Measurements from ENCODE around the gene FSIP1. TPM values are rescaled to one million over a fixed set of nuclear protein-coding genes. Genes with fewer than 3 reads are reported as not detected.

FSIP1 gene
- total and polyA plus RNA-seq, 9 of the 15 experiments (the other 6 are each of a cell fraction or from before 2014, with no cell fraction given), result 0.07 to 0.51 (median 0.29) TPM

GRCh38 chr15:39782441-39783138 is at the start of gene FSIP1 (continued):
- no peak for TF ChIP-seq NR0B1 (IDR thresholded peaks at IDR 0.05; ENCODE audit: partially characterized antibody)
- no peak for TF ChIP-seq ZBTB8A (IDR thresholded peaks at IDR 0.05; ENCODE audit: partially characterized antibody)
- TF ChIP-seq USF2 (CRISPR knock-in tag; IDR thresholded peaks at IDR 0.05), result no peak
- peak; percentile 74 for TF ChIP-seq BHLHE40 (IDR thresholded peaks at IDR 0.05; ENCODE audit: low read length)
- TF ChIP-seq CREBBP (IDR thresholded peaks at IDR 0.05; ENCODE audit: low read depth, low read length), result no peak
- no peak for TF ChIP-seq TAF9B (IDR thresholded peaks at IDR 0.05; ENCODE audit: partially characterized antibody)
- TF ChIP-seq NELFE (IDR thresholded peaks at IDR 0.05; ENCODE audit: insufficient read depth, insufficient read length), result no peak
- no peak for TF ChIP-seq HNRNPK (IDR thresholded peaks at IDR 0.05; ENCODE audit: low read depth, low read length, poor library complexity, severe bottlenecking)
- TF ChIP-seq ATF2 (CRISPR knock-in tag; IDR thresholded peaks at IDR 0.05), result no peak
- TF ChIP-seq KLF10 (CRISPR knock-in tag; IDR thresholded peaks at IDR 0.05), result no peak
- TF ChIP-seq MECOM (CRISPR knock-in tag; IDR thresholded peaks at IDR 0.05), result 0 out of 2 replicates have a peak, but pooled peaks have one; percentile 24
- TF ChIP-seq PHB2 (IDR thresholded peaks at IDR 0.05; ENCODE audit: low read depth), result no peak
- TF ChIP-seq ZNF830 (CRISPR knock-in tag; IDR thresholded peaks at IDR 0.05), result no peak
- TF ChIP-seq ZNF146 (CRISPR knock-in tag; IDR thresholded peaks at IDR 0.05; ENCODE audit: unreplicated experiment), result no peak
- peak; percentile 22; the same call in 1 of the 2 replicates for TF ChIP-seq MAX (CRISPR knock-in tag; IDR thresholded peaks at IDR 0.05)
- no peak for TF ChIP-seq MTA1 (IDR thresholded peaks at IDR 0.05; ENCODE audit: borderline replicate concordance)
- TF ChIP-seq MAFF (IDR thresholded peaks at IDR 0.05; ENCODE audit: low read length), result peak; percentile 69; the same call in 1 of the 2 replicates
- no peak for TF ChIP-seq ZNF584 (CRISPR knock-in tag; IDR thresholded peaks at IDR 0.05; ENCODE audit: low read depth)
- TF ChIP-seq SAFB (IDR thresholded peaks at IDR 0.05; ENCODE audit: borderline replicate concordance, low read depth, low read length), result no peak
- TF ChIP-seq KLF16 (IDR thresholded peaks at IDR 0.05), result no peak
- TF ChIP-seq HBP1 (CRISPR knock-in tag; IDR thresholded peaks at IDR 0.05), result no peak
- 0 out of 2 replicates have a peak, but pooled peaks have one; percentile 15 for TF ChIP-seq TAL1 (IDR thresholded peaks at IDR 0.05)
- TF ChIP-seq GABPA (tag; conservative IDR thresholded peaks at IDR 0.05; ENCODE audit: low read depth), result peak; percentile 89
- TF ChIP-seq KDM1A (IDR thresholded peaks at IDR 0.05), result peak; percentile 48 to 74
- peak; percentile 21 for TF ChIP-seq NFYB (IDR thresholded peaks at IDR 0.05; ENCODE audit: extremely low read depth, insufficient read length)

All from K562 (cell line).